Panc1 (cell line): ENCODE measurements around the gene CNTF. TPM values are rescaled to one million over a fixed set of nuclear protein-coding genes. Genes with fewer than 3 reads are reported as not detected.

Source experiments
- ATAC-seq: fragments of 200-7000 bp; cut with Tn5 transposase; 2 replicates; pipeline ENCODE4 v1.9.1; 2020; ENCODE audit warnings: mild to moderate bottlenecking, moderate library complexity
- BruUV-seq: library from RNA; stranded (reverse); fragments of 400-500 nt; replicated peaks from 2 replicates; lab custom pipeline; 2021; lab: Mats Ljungman, UMichigan
- CTCF ChIA-PET: fragments of 300-600 bp; sonication (Branson Sonifier 250); formaldehyde crosslinking; loops from one replicate; lab custom pipeline; 2022; ENCODE audit warnings: antibody characterized with exemption; lab: Charles Lee
- POLR2A ChIA-PET: fragments of 300-600 bp; sonication (Branson Sonifier 250); formaldehyde crosslinking; loops from one replicate; lab custom pipeline; 2022; ENCODE audit warnings: antibody characterized with exemption; lab: Charles Lee
- DNase-seq: peaks from one replicate; pipeline ENCODE4 v3.0.0-alpha.2; 2010; ENCODE audit warnings: low read depth, low spot score
- H3K27ac ChIP-seq: 2 replicates; pipeline ENCODE4 v1.5.1; 2011; ENCODE audit warnings: mild to moderate bottlenecking, low read length, inconsistent platforms
- H3K27me3 ChIP-seq: fragments of 200-500 bp; sonication (Bioruptor generic); 2 replicates; pipeline ENCODE4 v1.6.0; 2014; ENCODE audit warnings: low read length, inconsistent platforms; ENCODE audit not compliant: control insufficient read depth, insufficient read depth
- H3K36me3 ChIP-seq: fragments of 200-500 bp; sonication (Bioruptor generic); 2 replicates; pipeline ENCODE4 v1.5.1; 2014; ENCODE audit warnings: inconsistent platforms, mild to moderate bottlenecking, low read length, moderate library complexity; ENCODE audit not compliant: control insufficient read depth, insufficient read depth
- H3K4me1 ChIP-seq: 2 replicates; pipeline ENCODE4 v1.5.1; 2011; ENCODE audit warnings: inconsistent platforms, mild to moderate bottlenecking, low read length, moderate library complexity; ENCODE audit not compliant: control insufficient read depth, insufficient read depth
- H3K4me3 ChIP-seq, 2 experiments: 2 replicates each; pipeline ENCODE4 v1.5.1; 2011 to 2012; ENCODE audit warnings: low read depth in 2 of 2, low read length in 2 of 2, mild to moderate bottlenecking in 2 of 2, inconsistent platforms in 1 of 2, moderate library complexity in 1 of 2
- H3K9me3 ChIP-seq: fragments of 200-500 bp; sonication (Bioruptor generic); 2 replicates; pipeline ENCODE4 v1.5.1; 2014; ENCODE audit warnings: low read depth, mild to moderate bottlenecking, inconsistent platforms, low read length, moderate library complexity; ENCODE audit not compliant: control insufficient read depth, insufficient read depth
- CTCF ChIP-seq: fragments of 450-650 bp; IDR thresholded peaks from 2 replicates; pipeline ENCODE4 v1.5.1; 2017; ENCODE audit warnings: mild to moderate bottlenecking
- POLR2AphosphoS5 ChIP-seq: IDR thresholded peaks from 2 replicates; pipeline ENCODE4 v1.6.1; 2012; ENCODE audit warnings: mild to moderate bottlenecking, low read depth, low read length, moderate library complexity
- REST ChIP-seq, 2 experiments: IDR thresholded peaks; 2 replicates each; pipeline ENCODE4 v1.6.1; 2011 to 2012; ENCODE audit warnings: low read depth in 2 of 2, control low read depth in 1 of 2, low read length in 1 of 2, mild to moderate bottlenecking in 1 of 2, moderate library complexity in 1 of 2; ENCODE audit not compliant: insufficient read depth in 1 of 2
- SIN3A ChIP-seq: IDR thresholded peaks from 2 replicates; pipeline ENCODE4 v1.6.1; 2012; ENCODE audit warnings: low read depth, mild to moderate bottlenecking, low read length, moderate library complexity, borderline replicate concordance; ENCODE audit not compliant: insufficient read depth
- TCF7L2 ChIP-seq: IDR thresholded peaks from 2 replicates; pipeline ENCODE4 v1.6.1; 2011; ENCODE audit warnings: mild to moderate bottlenecking, low read depth, low read length, inconsistent platforms
- in situ Hi-C: cut with HindIII; loops from 2 replicates; pipeline ENCODE4 v1.10.0; 2016; ENCODE audit warnings: low sequenced_read_pairs, low pct_unique_long_range_greater_than_20kb
- intact Hi-C: fragments of 100-400 bp; cut with micrococcal nuclease; formaldehyde crosslinking; loops from one replicate; pipeline ENCODE4 v1.10.0; 2022; ENCODE audit not compliant: unreplicated experiment
- total RNA-seq: library from RNA; stranded (reverse); gene quantifications from one replicate; pipeline ENCODE4 v1.2.1, GENCODE V29; 2021; ENCODE audit not compliant: unreplicated experiment

Gene CNTF
- total RNA-seq, 1 experiment from 2014 or later: 3.0 TPM

GRCh38 chr11:58659910-58660570 lies 37.6 kb downstream of the CNTF start:
- no peak overlapping the region for H3K27ac ChIP-seq
- ChIA-PET POLR2A (no interaction called here), CTCF (no interaction called here)
- ATAC-seq (peak; percentile 42; the same call in 1 of the 2 replicates), DNase-seq (no peak)
- in situ Hi-C loops (no loop called here), intact Hi-C loops (loop anchor here (10.0 kb wide), 2 partner anchors 405 to 495 kb away; no protein-coding TSS in a partner anchor)
- no peaks in the 10 kb centered on the region; the same call in 1 of the 2 replicates for H3K4me1 ChIP-seq
- TF ChIP-seq CTCF (no peak), POLR2AphosphoS5 (no peak), SIN3A (no peak), REST (IDR thresholded peaks at IDR 0.05; ENCODE audit: insufficient read depth in 1 of 2, low read depth in 2 of 2, low read length in 1 of 2) (no peak)
- no peak overlapping the region for H3K4me3 ChIP-seq
- H3K36me3 ChIP-seq: no peaks in the 10 kb centered on the region
- H3K9me3 ChIP-seq: no peaks in the 10 kb centered on the region
- no TSS peak for BruUV-seq
- H3K27me3 ChIP-seq: no peaks in the 10 kb centered on the region; the same call in 1 of the 2 replicates

GRCh38 chr11:58671983-58672633 lies 49.6 kb downstream of the CNTF start:
- ATAC-seq: no peak
- in situ Hi-C loops: no loop called here
- H3K4me3 ChIP-seq: no peak overlapping the region
- POLR2A ChIA-PET: no interaction called here
- intact Hi-C loops: loop anchor here (10.0 kb wide), 1 partner anchor 97 kb away; the partner anchor contains the start of genes LPXN and ZFP91
- CTCF ChIA-PET: no interaction called here
- no peaks in the 10 kb centered on the region for H3K9me3 ChIP-seq
- no peaks in the 10 kb centered on the region for H3K36me3 ChIP-seq
- no TSS peak for BruUV-seq
- no peak for DNase-seq
- TF ChIP-seq POLR2AphosphoS5 (no peak), TCF7L2 (no peak), SIN3A (no peak), REST (IDR thresholded peaks at IDR 0.05; ENCODE audit: insufficient read depth in 1 of 2, low read depth in 2 of 2, low read length in 1 of 2) (no peak), CTCF (no peak; the same call in 1 of the 2 replicates)
- H3K27me3 ChIP-seq: no peaks in the 10 kb centered on the region; the same call in 1 of the 2 replicates
- H3K27ac ChIP-seq: no peak overlapping the region
- no peaks in the 10 kb centered on the region; the same call in 1 of the 2 replicates for H3K4me1 ChIP-seq
